Type B pancreatic cell (in vitro differentiated cells): ENCODE measurements around the gene LHX3. TPM values are rescaled to one million over a fixed set of nuclear protein-coding genes. Genes with fewer than 3 reads are reported as not detected.

ENCODE experiments used
- DNase-seq: peaks from one replicate; pipeline ENCODE4 v3.0.0; 2021; ENCODE audit warnings: mixed read lengths; ENCODE audit not compliant: unreplicated experiment; ENCODE audit errors: extremely low spot score
- H3K27ac Mint-ChIP-seq: 2 replicates; pipeline ENCODE4 v1.8.0; 2021; ENCODE audit warnings: mild to moderate bottlenecking, mixed read lengths
- H3K27me3 Mint-ChIP-seq: 2 replicates; pipeline ENCODE4 v1.8.0; 2021; ENCODE audit warnings: mixed read lengths
- H3K36me3 Mint-ChIP-seq: 2 replicates; pipeline ENCODE4 v1.8.0; 2021; ENCODE audit warnings: mixed read lengths
- H3K4me1 Mint-ChIP-seq: one replicate; pipeline ENCODE4 v1.8.0; 2021; ENCODE audit warnings: mixed read lengths; ENCODE audit not compliant: unreplicated experiment
- H3K4me3 Mint-ChIP-seq: 2 replicates; pipeline ENCODE4 v1.8.0; 2021; ENCODE audit warnings: mild to moderate bottlenecking, mixed read lengths
- H3K9me3 Mint-ChIP-seq: 2 replicates; pipeline ENCODE4 v1.8.0; 2021; ENCODE audit warnings: mixed read lengths
- CTCF ChIP-seq: fragments of 200-600 bp; sonication (generic); conservative IDR thresholded peaks from 2 replicates; pipeline ENCODE4 v1.5.0; 2021; ENCODE audit warnings: antibody characterized with exemption, mild to moderate bottlenecking
- total RNA-seq: library from RNA; stranded (reverse); gene quantifications from 2 replicates; pipeline ENCODE4 v1.2.1, GENCODE V29; 2021; ENCODE audit warnings: low replicate concordance

The LHX3 gene
- total RNA-seq, 1 donor from 2014 or later, result 0.10 TPM

- peak overlapping the region; percentile 57 for H3K4me3 Mint-ChIP-seq
- TF ChIP-seq CTCF, result no peak
- no peaks in the 10 kb centered on the region for H3K9me3 Mint-ChIP-seq
- H3K27ac Mint-ChIP-seq, result peak overlapping the region; percentile 56
- H3K27me3 Mint-ChIP-seq, result peaks cover 4% of the 10 kb centered on the region
- H3K4me1 Mint-ChIP-seq, result peaks cover 22% of the 10 kb centered on the region
- H3K36me3 Mint-ChIP-seq, result no peaks in the 10 kb centered on the region
- DNase-seq, result no peak
These were observed 33.7 kb downstream of the LHX3 start for GRCh38 chr9:136171009-136171800.

- no peak overlapping the region for H3K4me3 Mint-ChIP-seq
- no peak for DNase-seq
- H3K9me3 Mint-ChIP-seq, result no peaks in the 10 kb centered on the region
- H3K4me1 Mint-ChIP-seq, result peaks cover 18% of the 10 kb centered on the region
- peak; percentile 85 for TF ChIP-seq CTCF
- H3K27ac Mint-ChIP-seq, result peak overlapping the region; percentile 56
- H3K27me3 Mint-ChIP-seq, result peaks cover 4% of the 10 kb centered on the region
- H3K36me3 Mint-ChIP-seq, result no peaks in the 10 kb centered on the region
These were observed 34.7 kb downstream of the LHX3 start for GRCh38 chr9:136170006-136170901.

- Mint-ChIP-seq H3K36me3 (no peaks in the 10 kb centered on the region), H3K27ac (no peak overlapping the region), H3K4me3 (peak overlapping the region; percentile 55), H3K9me3 (no peaks in the 10 kb centered on the region), H3K4me1 (peaks cover 18% of the 10 kb centered on the region), H3K27me3 (peaks cover 4% of the 10 kb centered on the region)
- no peak for DNase-seq
- TF ChIP-seq CTCF, result no peak
These were observed 35.4 kb downstream of the LHX3 start for GRCh38 chr9:136169495-136169894.

GRCh38 chr9:136163248-136163850, 41.6 kb downstream of the LHX3 start:
- no peak overlapping the region for H3K4me3 Mint-ChIP-seq
- TF ChIP-seq CTCF, result no peak
- H3K36me3 Mint-ChIP-seq, result no peaks in the 10 kb centered on the region
- peaks cover 7% of the 10 kb centered on the region for H3K4me1 Mint-ChIP-seq
- no peaks in the 10 kb centered on the region for H3K9me3 Mint-ChIP-seq
- peaks cover 4% of the 10 kb centered on the region for H3K27me3 Mint-ChIP-seq
- no peak overlapping the region for H3K27ac Mint-ChIP-seq
- no peak for DNase-seq

- H3K36me3 Mint-ChIP-seq, result no peaks in the 10 kb centered on the region
- no peak overlapping the region for H3K27ac Mint-ChIP-seq
- no peak for DNase-seq
- H3K9me3 Mint-ChIP-seq, result no peaks in the 10 kb centered on the region
- peaks cover 17% of the 10 kb centered on the region for H3K4me1 Mint-ChIP-seq
- peaks cover 12% of the 10 kb centered on the region for H3K27me3 Mint-ChIP-seq
- H3K4me3 Mint-ChIP-seq, result no peak overlapping the region
- no peak for TF ChIP-seq CTCF
These were observed 43.8 kb downstream of the LHX3 start for GRCh38 chr9:136160995-136161610.
